ENCODE results near the gene MYH7.
A peak's percentile ranks its signal among the peaks of the same experiment; 100 is the strongest.

- TF ChIP-seq CTCF (conservative IDR thresholded peaks at IDR 0.05) (peak; percentile 78), ZFX (IDR thresholded peaks at IDR 0.05) (peak; percentile 90; the same call in 1 of the 2 replicates)
These were observed 33.9 kb upstream of the MYH7 start, which contains the start of gene NGDN for GRCh38 chr14:23469127-23469905.

All from C4-2B (cell line).